NOMO-1 (cell line): ENCODE results near the gene CCDC3.

Experiments
- DNase-seq, 2 experiments: peaks; one replicate each; lab custom pipeline; 2025; ENCODE audit not compliant: unreplicated experiment in 2 of 2; lab: John Stamatoyannopoulos, UW

The CCDC3 gene

GRCh38 chr10:12846718-12847117 lies 154.8 kb downstream of the CCDC3 start:
- DNase-seq: no peak
